HG02763 (cell line): ENCODE results near the gene HEATR3.

Experiments
- ATAC-seq: cut with Tn5 transposase; IDR thresholded peaks from one replicate; pipeline ENCODE4 v1.9.1; 2021; ENCODE audit warnings: mild to moderate bottlenecking, moderate library complexity; ENCODE audit not compliant: unreplicated experiment

Gene HEATR3

DNA sequence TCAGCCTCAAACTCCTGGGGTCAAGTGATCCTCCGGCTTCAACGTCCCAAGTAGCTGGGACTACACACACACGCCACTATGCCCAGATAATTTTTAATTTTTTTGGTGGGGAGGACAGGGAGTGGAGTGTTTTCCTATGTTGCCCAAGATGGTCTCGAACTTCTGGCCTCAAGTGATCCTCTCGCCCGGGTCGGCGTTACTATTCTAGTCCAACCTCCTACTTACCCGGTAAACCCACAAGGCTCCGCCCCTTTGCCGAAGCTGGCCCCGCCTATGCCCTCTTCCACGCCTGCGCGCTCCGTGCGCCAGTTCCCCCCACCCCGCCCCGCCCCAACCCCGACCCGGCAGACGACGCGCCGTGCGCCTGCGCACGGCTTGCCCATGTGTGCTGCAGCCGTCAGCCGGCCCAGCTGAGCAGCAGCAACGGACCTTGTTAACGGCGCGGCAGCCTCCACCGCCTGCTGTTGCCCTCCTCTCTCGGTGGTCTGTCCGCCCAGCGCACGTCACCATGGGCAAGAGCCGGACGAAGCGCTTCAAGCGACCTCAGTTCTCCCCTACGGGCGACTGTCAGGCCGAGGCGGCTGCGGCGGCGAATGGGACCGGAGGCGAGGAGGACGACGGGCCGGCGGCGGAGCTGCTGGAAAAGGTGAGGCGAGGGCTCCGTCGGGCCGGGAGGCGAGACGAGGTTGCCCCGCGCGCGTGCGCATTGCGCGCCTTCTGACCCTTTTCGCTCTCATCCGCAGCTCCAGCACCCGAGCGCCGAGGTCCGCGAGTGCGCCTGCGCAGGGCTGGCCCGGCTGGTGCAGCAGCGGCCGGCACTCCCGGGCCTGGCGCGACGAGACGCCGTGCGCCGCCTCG, at the start of gene HEATR3:
Gene HEATR3, plus strand, starts transcription at position 347 of the 858 bp plus-strand sequence. Its CDS starts 162 bp downstream, at position 509.
- ATAC-seq = peak; percentile 78

DNA sequence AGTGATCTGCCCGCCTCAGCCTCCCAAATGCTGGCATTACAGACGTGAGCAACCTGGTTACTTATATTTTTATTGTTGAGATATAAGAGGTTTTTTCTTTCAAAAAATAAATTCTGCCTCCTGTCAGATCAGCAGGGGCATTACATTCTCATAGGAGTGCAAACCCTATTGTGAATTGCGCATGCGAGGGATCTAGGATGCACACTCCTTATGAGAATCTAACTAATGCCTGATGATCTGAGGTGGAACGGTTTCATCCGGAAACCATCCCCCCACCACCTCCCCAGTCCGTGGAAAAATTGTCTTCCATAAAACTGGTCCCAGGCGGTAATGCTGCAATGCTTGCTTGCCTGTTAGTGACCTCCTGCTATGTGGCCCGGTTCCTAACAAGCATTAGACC, 48.2 kb upstream of the HEATR3 start:
- ATAC-seq = no peak

DNA sequence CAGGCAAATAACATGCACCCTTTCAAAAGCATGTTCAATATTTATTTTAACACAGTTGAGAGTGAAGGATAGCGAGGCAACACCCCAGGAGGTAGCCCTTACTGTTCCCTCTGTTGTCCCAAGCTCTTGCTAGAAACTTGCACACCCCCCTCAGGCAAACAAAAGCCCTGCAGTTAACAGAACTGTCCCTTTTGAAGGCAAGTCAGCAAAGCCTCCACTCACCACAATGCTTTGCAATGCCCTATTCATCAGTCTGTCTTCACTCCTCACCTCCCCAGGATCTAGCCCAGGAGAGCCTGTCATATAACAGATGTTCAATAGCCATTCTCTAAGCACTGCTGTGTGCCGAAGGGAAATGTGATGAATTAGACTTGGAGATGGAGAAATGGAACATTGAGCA, 44.2 kb upstream of the HEATR3 start:
- ATAC-seq = no peak

DNA sequence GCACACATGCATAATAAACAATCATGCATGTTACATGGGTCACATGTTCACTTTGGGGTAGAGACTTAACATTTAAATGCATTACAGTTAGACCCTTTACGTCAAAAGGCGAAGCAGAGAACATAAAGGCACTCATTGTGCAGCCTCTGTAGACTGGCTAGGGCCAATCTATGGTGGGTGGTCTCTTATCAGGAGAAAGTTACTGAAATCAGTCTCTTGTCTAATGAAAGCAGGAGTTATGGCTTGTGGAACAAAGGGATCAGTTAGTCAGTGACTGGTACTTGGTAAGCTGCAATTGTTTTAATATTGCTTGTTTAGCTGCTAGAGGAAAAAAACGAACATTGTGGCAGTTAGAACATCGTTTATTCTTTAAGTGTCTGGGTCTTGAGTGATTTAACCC, 42.1 kb upstream of the HEATR3 start:
- no peak for ATAC-seq

DNA sequence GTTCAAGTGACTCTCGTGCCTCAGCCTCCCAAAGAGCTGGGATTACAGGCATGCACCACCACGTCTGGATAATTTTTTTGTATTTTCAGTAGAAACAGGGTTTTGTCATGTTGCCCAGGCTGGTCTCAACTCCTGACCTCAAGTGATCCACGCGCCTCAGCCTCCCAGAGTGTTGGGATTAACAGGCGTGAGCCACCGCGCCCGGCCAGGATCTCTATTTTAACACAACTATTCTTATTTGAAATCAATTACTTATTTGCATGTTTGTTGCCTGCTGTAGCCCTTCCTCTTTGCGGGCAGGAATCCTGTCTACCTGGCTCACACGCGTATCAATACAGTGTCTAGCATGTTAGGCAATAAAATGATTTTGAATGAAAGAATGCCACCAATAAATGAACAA, 41.6 kb upstream of the HEATR3 start:
- ATAC-seq = no peak

DNA sequence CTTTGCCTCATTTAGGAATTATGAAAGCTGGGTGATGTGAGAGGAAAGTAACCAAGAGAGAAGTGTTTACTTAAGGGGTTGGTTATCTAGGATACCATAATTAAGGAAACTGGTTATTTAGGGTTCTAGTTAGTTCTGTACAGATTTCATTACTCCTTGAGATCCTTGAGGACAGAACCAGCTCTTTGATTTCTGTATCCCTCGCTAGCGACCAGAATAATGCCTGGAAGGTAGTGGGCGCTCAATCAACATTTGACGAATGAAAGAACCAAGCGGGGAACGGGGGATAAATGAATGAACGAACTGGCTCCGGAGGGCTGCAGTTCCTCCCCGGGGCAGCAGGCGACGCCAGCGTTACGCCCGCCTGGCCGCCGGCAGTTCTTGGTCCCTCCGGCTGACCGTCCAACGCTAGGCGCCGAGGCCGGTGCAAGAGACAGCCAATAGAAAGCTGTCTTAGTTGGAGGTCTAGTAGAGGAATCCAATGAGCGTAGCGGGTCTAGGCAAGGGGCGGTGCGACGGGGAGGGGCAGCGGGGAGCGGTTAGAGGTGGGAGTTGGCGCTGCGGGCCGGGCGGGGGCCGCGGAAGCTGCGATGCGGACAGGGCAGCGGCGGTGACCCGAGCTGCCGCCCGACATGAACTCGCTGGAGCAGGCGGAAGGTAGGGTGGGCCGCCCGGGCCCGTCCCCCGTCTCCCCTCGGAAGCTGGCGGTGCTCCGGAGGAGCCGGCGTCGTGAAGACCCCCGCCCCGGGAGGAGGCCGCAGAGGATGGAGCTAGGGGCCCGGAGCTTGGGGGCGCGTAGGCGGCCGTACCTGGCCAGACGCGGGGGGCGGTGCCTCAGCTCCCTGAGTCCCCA, 40.9 kb upstream of the HEATR3 start, which contains the start of gene CNEP1R1:
Gene CNEP1R1, plus strand, starts transcription at position 542 of the 853 bp plus-strand sequence. Its CDS starts 91 bp downstream, at position 633.
- ATAC-seq = peak; percentile 98

GRCh38 chr16:50025537-50025931, 40.2 kb upstream of the HEATR3 start:
- ATAC-seq = peak; percentile 2

- no peak for ATAC-seq
These were observed 37.9 kb upstream of the HEATR3 start for GRCh38 chr16:50027829-50028228.

DNA sequence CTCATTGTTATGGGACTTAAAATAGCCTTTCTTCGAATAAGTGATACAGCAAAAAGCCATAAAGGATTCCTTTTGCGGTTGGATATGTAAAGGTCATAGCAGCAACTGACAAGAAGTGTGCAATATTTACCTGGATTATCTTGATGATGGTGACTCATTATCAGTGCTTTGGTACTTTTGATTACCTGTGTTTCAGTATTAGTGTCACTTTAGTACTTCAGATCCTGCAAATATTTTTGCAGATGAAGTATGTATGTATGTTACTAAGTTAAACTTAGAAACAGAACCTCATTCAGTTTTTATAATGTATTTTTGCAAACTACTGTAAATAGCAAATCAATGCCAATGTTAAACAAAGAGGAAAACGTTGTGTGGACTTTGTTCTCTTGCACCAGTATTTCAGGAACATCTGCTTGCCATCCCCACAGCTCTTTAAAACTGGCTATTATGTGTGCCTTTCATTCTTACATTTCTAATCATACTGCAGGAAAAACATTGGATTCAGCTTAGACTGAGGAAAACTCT, 30.2 kb upstream of the HEATR3 start:
- no peak for ATAC-seq

DNA sequence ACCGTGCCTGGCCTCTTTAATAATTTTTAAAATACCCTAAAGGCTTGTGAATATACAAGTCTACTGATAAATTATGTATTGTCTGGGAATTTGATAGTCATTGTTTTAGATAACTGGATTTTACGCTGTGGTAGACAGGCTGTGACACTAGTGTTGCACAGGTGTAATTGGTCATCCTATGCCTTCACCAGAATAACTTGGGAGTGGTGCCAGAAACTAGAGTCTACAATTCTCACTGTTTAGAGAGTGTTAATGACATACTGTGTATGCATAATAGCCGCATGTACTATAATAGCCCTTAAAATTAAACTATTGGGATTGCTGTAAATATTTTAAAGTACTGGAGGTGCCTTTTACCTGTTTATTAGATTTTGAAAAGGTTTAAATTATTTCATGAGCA, 29.3 kb upstream of the HEATR3 start:
- no peak for ATAC-seq

DNA sequence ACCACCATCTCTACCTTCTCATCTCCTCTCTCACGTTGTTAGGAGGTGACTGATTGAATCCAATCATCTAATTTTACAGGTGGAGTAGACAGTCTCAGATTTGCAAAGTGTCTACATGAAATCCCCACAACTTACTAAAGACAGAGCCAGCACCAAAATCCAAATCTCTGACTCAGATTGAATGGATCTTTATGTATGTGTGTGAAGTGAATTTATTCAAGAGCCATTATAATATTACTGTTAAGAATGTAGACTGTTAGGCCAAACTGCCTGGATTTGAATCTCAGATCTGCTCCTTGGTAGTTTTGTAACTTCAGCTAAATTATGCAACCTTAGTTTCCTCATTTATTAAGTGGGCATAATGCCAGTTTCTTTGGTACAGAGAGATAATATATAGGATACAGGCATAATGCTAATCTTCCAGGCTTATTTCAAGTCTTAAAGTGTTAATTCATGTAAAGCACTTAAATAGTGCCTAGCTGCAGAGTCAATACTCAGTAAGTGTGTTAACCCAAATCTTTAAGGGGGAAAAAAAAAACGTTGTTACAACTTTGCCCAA, 28.0 kb upstream of the HEATR3 start:
- no peak for ATAC-seq

GRCh38 chr16:50038286-50038685, 27.5 kb upstream of the HEATR3 start:
- no peak for ATAC-seq

DNA sequence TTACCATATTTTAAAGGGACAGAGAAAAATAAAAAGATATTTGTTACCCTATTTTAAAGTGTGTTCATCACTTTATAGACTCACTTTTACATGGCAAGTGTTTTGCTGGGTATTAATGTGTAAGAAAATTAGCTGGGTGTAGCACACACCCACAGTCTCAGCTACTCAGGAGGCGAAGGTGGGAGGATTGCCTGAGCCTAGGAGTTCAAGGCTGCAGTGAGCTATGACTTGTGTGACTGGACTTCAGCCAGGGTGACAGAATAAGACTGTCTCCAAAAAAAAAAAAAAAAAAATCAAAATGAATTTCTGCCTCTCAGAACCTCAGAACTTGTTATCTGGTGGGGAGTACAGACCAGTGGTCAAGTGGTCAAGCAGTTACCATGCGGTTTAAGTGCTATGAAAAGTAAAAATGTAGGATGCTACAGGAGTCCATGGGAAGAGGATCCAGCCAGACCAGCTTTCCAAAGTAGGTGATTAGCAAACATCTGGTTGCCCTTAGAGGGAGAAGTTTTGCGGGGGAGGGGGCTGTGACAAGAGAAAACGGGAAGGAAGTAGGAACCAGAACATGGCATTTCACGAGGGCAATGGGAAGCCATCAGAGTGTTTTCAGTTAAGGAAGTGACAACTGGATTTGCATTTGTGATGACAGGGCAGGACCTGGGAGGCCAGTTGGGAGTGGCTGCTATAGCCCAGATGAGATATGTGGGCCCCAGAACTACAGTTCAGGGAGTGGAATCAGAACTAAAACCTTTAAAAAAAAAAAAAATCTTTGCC, 26.8 kb upstream of the HEATR3 start:
- ATAC-seq = no peak

- no peak for ATAC-seq
These were observed 25.8 kb upstream of the HEATR3 start for GRCh38 chr16:50040018-50040417.

DNA sequence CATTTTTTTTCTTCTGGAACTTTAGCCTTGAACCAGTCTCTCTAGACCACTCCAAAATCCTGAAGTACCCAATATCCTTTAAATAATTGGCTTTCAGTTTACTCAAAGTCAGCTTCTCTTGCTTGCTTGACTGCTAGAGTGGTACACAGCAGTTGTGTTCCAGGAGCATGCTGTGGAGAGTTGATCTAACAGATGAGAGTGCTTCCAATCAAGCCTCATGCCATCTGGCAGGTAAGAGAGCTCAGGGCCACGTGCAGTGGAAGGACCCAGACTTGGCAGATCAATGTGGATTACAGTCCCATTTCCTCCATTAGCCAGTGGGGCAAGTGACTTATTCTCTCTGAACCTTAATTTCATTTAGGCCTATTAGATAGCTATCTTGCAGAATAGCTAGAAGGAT, 25.1 kb upstream of the HEATR3 start:
- ATAC-seq = no peak

DNA sequence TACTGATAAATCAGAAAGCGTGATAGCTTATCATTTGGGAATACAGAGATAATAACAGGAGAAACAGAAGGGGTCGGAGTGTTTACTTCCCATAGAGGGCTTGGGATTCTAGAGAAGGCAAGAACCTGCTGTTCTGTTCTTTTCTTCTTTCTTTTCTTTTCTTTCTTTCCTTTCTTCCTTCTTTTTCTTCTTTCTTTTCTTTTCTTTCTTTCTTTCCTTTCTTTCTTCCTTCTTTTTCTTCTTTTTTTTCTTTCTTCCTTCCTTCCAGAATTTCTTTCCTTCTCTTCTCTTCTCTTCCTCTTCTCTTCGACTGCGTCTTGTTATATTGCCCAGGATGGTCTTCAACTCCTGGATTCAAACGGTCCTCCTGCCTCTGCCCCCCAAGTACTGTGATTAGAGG, 22.4 kb upstream of the HEATR3 start:
- ATAC-seq = no peak

DNA sequence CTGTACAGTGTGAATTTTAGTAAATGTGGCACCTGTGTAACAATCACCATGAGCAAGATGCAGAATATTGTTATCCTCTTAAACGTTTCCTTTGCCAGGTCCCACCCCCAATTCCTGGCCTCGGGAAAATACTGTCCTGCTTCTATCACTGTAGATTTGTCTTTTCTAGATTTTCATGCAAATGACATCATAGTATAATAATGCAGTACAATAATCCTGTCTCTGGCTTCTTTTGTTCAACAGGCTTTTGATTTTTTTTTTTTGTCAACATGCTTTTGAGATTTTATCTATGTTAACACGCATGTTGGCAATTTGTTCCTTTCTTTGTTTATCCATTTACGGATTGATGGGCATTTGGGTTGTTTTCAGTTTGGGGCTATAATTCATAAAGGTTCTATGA, 20.4 kb upstream of the HEATR3 start:
- no peak for ATAC-seq

DNA sequence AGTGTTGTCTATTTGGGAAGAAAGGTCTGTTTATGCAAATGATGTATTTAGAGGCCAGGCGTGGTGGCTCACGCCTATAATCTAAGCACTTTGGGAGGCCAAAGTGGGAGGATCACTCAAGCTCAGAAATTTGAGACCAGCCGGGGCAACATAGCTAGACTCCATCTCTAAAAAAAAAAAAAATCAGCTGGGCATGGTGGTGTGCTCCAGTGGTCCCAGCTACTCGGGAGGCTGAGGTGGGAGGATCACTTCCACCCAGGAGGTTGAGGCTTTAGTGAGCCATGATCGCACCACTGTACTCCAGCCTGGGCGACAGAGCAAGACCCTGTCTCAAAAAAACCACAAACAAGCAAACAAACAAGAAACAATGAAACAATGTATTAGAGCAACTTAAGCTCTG, 18.9 kb upstream of the HEATR3 start:
- no peak for ATAC-seq

- no peak for ATAC-seq
These were observed 17.9 kb upstream of the HEATR3 start for GRCh38 chr16:50047864-50048263.

- ATAC-seq = no peak
These were observed 15.0 kb upstream of the HEATR3 start for GRCh38 chr16:50050802-50051201.

DNA sequence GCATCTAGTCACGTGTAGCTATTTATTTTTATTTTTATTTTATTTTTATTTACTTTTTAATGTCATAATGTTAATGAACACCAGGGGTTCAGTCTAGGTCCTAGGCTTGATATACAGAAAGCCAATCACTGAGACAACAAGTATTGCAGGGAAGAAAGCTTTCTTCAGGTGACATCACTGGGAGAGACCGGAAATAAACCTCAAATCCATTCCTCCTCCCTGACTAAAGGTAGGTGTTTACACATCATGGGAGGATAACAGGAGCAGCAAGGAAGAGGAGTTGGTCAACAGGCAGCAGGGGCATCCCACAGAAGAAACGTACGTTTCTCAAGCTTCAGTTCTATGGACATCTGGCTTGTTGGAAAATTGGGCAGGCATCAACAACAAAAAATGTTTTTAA, 9.5 kb upstream of the HEATR3 start:
- no peak for ATAC-seq
